ENCODE data around the gene IER5L. TPM values are rescaled to one million over a fixed set of nuclear protein-coding genes. Genes with fewer than 3 reads are reported as not detected.
"Not testable (repeated sequence)": the region's sequence is repeated elsewhere in the genome, so short reads cannot be mapped to it uniquely, and the experiment has no call there.

IER5L gene
- total RNA-seq, 4 donors from 2014 or later = 0.92 to 3.4 (median 2.9) TPM

DNA sequence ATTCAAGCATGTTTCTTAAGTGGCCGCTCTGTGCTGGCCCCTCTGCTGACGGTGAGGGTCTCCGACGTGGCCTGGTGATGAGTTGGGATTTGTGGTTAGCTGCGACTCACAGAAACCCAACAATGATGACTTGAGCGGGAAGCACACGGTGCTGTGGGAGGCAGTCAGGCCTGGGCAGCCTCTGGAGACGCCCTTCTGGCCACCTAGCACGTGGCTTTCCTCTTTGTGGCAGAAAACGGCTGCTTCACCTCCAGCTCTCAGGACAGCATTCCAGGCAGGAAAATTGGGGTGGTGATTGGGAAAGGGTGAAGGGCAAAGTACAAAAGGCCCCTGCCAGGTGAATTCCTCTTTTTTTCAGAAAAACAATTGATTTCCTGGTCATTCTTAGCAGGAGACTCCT, 17.5 kb upstream of the IER5L start:
- Histone ChIP-seq H3K27ac (no peak overlapping the region), H3K4me3 (no peak overlapping the region), H3K36me3 (no peaks in the 10 kb centered on the region), H3K4me1 (peaks cover 0 to 3% of the 10 kb centered on the region in 2 donors), H3K9me3 (no peaks in the 10 kb centered on the region), H3K27me3 (peaks cover 9 to 14% (median 11%) of the 10 kb centered on the region in 3 donors)
- DNase-seq = no peak
- ATAC-seq = no peak
- TF ChIP-seq POLR2A (IDR thresholded peaks at IDR 0.05) = no peak
- TF ChIP-seq, protein P1, sequence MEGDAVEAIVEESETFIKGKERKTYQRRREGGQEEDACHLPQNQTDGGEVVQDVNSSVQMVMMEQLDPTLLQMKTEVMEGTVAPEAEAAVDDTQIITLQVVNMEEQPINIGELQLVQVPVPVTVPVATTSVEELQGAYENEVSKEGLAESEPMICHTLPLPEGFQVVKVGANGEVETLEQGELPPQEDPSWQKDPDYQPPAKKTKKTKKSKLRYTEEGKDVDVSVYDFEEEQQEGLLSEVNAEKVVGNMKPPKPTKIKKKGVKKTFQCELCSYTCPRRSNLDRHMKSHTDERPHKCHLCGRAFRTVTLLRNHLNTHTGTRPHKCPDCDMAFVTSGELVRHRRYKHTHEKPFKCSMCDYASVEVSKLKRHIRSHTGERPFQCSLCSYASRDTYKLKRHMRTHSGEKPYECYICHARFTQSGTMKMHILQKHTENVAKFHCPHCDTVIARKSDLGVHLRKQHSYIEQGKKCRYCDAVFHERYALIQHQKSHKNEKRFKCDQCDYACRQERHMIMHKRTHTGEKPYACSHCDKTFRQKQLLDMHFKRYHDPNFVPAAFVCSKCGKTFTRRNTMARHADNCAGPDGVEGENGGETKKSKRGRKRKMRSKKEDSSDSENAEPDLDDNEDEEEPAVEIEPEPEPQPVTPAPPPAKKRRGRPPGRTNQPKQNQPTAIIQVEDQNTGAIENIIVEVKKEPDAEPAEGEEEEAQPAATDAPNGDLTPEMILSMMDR (IDR thresholded peaks at IDR 0.05 in 4 of 5, conservative IDR thresholded peaks at IDR 0.05 in 1 of 5) = no peak
- intact Hi-C loops (cut with DNase I; ENCODE audit: low total_unique reads) = no loop called here
- in situ Hi-C loops (cut with MboI; ENCODE audit: low sequenced_read_pairs in 4 of 4) = no loop called here

DNA sequence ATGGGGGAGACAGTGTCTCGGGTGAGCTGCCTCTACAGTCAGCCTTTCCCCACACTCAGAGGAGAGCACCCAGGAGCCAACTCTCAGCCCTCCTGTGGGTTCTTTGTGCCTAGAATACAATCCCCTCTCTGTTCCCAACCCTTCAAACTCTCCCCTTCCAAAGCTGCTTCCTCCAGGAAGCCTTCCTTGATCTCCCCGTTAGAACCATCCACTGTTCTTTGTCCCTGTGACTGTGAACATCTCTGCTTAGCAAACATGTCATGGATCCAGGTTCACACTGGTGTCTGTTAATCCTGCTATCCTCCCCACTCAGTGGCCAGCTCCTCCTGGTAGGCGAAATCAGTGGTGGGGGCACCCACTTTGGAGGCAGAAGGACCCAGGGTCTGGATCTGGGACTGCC, 16.2 kb upstream of the IER5L start:
- intact Hi-C loops (cut with DNase I; ENCODE audit: low total_unique reads) = no loop called here
- H3K9me3 ChIP-seq = no peaks in the 10 kb centered on the region
- in situ Hi-C loops (cut with MboI; ENCODE audit: low sequenced_read_pairs in 4 of 4) = no loop called here
- H3K36me3 ChIP-seq = no peaks in the 10 kb centered on the region
- no peak overlapping the region for H3K27ac ChIP-seq
- H3K4me1 ChIP-seq = peaks cover 0 to 3% of the 10 kb centered on the region in 2 donors
- H3K4me3 ChIP-seq = no peak overlapping the region
- H3K27me3 ChIP-seq = peaks cover 9 to 14% (median 11%) of the 10 kb centered on the region in 3 donors
- DNase-seq (no peak), ATAC-seq (no peak)
- TF ChIP-seq POLR2A (IDR thresholded peaks at IDR 0.05) = no peak
- TF ChIP-seq, protein P1 (IDR thresholded peaks at IDR 0.05 in 4 of 5, conservative IDR thresholded peaks at IDR 0.05 in 1 of 5) = no peak

DNA sequence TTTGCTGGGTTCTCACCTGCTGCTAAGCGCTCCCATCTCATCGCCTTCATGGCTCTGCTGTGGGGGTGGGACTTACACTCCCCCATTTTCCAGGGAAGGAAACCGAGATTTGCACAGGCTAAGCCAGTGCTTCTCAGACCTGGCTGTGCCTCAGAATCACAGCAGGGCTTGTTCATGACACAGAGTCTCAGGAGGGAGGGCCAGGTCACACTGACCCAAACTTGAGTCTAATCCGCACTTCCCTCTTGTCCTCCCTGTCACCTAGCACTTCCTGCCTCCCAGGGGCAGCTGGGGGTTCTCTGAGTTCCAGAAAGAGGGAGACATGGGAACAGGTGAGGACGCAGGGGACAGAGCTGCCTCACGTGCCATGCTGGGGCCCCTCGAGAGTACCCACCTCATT, 15.6 kb upstream of the IER5L start:
- TF ChIP-seq POLR2A (IDR thresholded peaks at IDR 0.05) = no peak
- TF ChIP-seq, protein P1 (IDR thresholded peaks at IDR 0.05 in 4 of 5, conservative IDR thresholded peaks at IDR 0.05 in 1 of 5) = no peak
- DNase-seq = no peak
- ATAC-seq = no peak
- intact Hi-C loops (cut with DNase I; ENCODE audit: low total_unique reads) = no loop called here
- peaks cover 0 to 3% of the 10 kb centered on the region in 2 donors for H3K4me1 ChIP-seq
- H3K4me3 ChIP-seq = no peak overlapping the region
- no peaks in the 10 kb centered on the region for H3K9me3 ChIP-seq
- H3K27ac ChIP-seq = no peak overlapping the region
- H3K27me3 ChIP-seq = peaks cover 8 to 14% (median 9%) of the 10 kb centered on the region in 3 donors
- in situ Hi-C loops (cut with MboI; ENCODE audit: low sequenced_read_pairs in 4 of 4) = no loop called here
- no peaks in the 10 kb centered on the region for H3K36me3 ChIP-seq

DNA sequence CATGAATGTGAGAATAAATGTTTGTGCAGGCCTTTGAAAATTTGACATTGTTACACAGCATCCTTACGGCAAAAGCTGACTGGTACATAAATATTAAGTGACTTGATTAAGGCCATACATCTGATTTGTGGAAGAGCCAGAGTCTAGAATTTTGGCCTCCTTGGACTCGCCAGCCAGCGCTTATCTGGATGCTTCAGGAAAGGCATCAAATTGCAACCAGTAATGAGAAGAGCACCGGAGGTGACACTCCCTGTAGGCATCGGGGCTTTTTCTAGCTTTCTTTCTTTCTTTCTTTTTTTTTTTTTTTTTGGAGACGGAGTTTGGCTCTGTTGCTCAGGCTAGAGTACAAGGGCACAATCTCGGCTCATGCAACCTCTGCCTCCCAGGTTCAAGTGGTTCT, 13.2 kb upstream of the IER5L start:
- no peaks in the 10 kb centered on the region for H3K36me3 ChIP-seq
- intact Hi-C loops (cut with DNase I; ENCODE audit: low total_unique reads) = no loop called here
- no peak overlapping the region for H3K4me3 ChIP-seq
- H3K9me3 ChIP-seq = no peaks in the 10 kb centered on the region
- H3K27me3 ChIP-seq = peaks cover 0 to 2% (median 0%) of the 10 kb centered on the region in 3 donors
- H3K4me1 ChIP-seq = no peaks in the 10 kb centered on the region
- DNase-seq = no peak
- H3K27ac ChIP-seq = no peak overlapping the region
- TF ChIP-seq POLR2A (IDR thresholded peaks at IDR 0.05) = no peak
- TF ChIP-seq, protein P1 (IDR thresholded peaks at IDR 0.05 in 4 of 5, conservative IDR thresholded peaks at IDR 0.05 in 1 of 5) = no peak
- ATAC-seq = no peak
- in situ Hi-C loops (cut with MboI; ENCODE audit: low sequenced_read_pairs in 4 of 4) = no loop called here

DNA sequence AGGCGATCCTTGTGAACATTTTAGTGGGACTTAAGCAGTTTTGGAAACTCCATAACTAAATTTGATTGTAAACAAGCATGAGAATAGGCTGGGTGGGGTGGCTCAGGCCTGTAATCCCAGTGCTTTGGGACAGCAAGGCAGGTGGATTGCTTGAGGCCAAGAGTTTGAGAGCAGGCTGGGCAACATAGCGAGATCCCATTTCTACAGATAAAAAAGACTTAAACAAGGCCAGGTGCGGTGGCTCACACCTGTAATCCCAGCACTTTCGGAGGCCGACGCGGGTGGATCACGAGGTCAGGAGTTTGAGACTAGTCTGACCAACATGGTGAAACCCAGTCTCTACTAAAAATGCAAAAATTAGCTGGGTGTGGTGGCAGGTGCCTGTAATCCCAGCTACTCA, 11.9 kb upstream of the IER5L start:
- H3K27ac ChIP-seq; H3K4me1 ChIP-seq; intact Hi-C loops (cut with DNase I; ENCODE audit: low total_unique reads); in situ Hi-C loops (cut with MboI; ENCODE audit: low sequenced_read_pairs in 4 of 4); H3K4me3 ChIP-seq; ATAC-seq; DNase-seq; H3K9me3 ChIP-seq; H3K36me3 ChIP-seq; H3K27me3 ChIP-seq: not testable (repeated sequence)

All from gastrocnemius medialis (tissue), 4 donors.